H9 (cell line): Measurements from ENCODE around the gene RRP12. TPM values are rescaled to one million over a fixed set of nuclear protein-coding genes. Genes with fewer than 3 reads are reported as not detected.

Source experiments
- DNase-seq: peaks from one replicate; pipeline ENCODE4 v3.0.0-alpha.2; 2017
- H2AFZ ChIP-seq: one replicate; pipeline ENCODE4 v1.6.1; 2013; ENCODE audit warnings: mild to moderate bottlenecking, low read length, control low read depth, moderate library complexity
- H2AK5ac ChIP-seq: 2 replicates; pipeline ENCODE4 v1.6.1; 2013; ENCODE audit warnings: low read length, control low read depth, mixed read lengths; ENCODE audit not compliant: insufficient read length
- H2BK120ac ChIP-seq: one replicate; pipeline ENCODE4 v1.6.1; 2013; ENCODE audit warnings: low read depth, mild to moderate bottlenecking, low read length, control low read depth, inconsistent platforms; ENCODE audit not compliant: poor library complexity, severe bottlenecking
- H2BK12ac ChIP-seq: 2 replicates; pipeline ENCODE4 v1.6.1; 2013; ENCODE audit warnings: low read length, control low read depth, mixed read lengths, low read depth; ENCODE audit not compliant: insufficient read length
- H2BK15ac ChIP-seq: 2 replicates; pipeline ENCODE4 v1.6.1; 2013; ENCODE audit warnings: low read depth, low read length, control low read depth
- H2BK20ac ChIP-seq: one replicate; pipeline ENCODE4 v1.6.1; 2013; ENCODE audit warnings: low read depth, mild to moderate bottlenecking, low read length, control low read depth, inconsistent platforms; ENCODE audit not compliant: poor library complexity, severe bottlenecking
- H2BK5ac ChIP-seq: 2 replicates; pipeline ENCODE4 v1.6.1; 2013; ENCODE audit warnings: low read length, control low read depth, mixed read lengths; ENCODE audit not compliant: insufficient read length
- H3K14ac ChIP-seq: 2 replicates; pipeline ENCODE4 v1.6.1; 2013; ENCODE audit warnings: low read length, control low read depth; ENCODE audit not compliant: insufficient read depth
- H3K18ac ChIP-seq: 2 replicates; pipeline ENCODE4 v1.6.1; 2013; ENCODE audit warnings: low read depth, mild to moderate bottlenecking, mixed read lengths, low read length, control low read depth; ENCODE audit not compliant: insufficient read length
- H3K23ac ChIP-seq: 2 replicates; pipeline ENCODE4 v1.6.1; 2013; ENCODE audit warnings: low read length, control low read depth, mixed read lengths, low read depth; ENCODE audit not compliant: insufficient read length
- H3K23me2 ChIP-seq: 2 replicates; pipeline ENCODE4 v1.6.1; 2013; ENCODE audit warnings: low read depth, mild to moderate bottlenecking, mixed read lengths, low read length, control low read depth; ENCODE audit not compliant: insufficient read length, poor library complexity, severe bottlenecking
- H3K27ac ChIP-seq: 2 replicates; pipeline ENCODE4 v1.5.1; 2013; ENCODE audit warnings: low read length, control low read depth, mixed read lengths, low read depth; ENCODE audit not compliant: insufficient read length
- H3K27me3 ChIP-seq: 2 replicates; pipeline ENCODE4 v1.6.1; 2013; ENCODE audit warnings: low read length, control low read depth, inconsistent platforms; ENCODE audit not compliant: insufficient read depth
- H3K4ac ChIP-seq: 2 replicates; pipeline ENCODE4 v1.6.1; 2013; ENCODE audit warnings: low read depth, mild to moderate bottlenecking, control low read depth, inconsistent platforms, low read length, moderate library complexity
- H3K4me1 ChIP-seq: 2 replicates; pipeline ENCODE4 v1.6.1; 2013; ENCODE audit warnings: low read length, control low read depth, inconsistent platforms; ENCODE audit not compliant: insufficient read depth
- H3K4me2 ChIP-seq: 2 replicates; pipeline ENCODE4 v1.6.1; 2013; ENCODE audit warnings: low read length, control low read depth, mixed read lengths; ENCODE audit not compliant: insufficient read length, insufficient read depth
- H3K56ac ChIP-seq: 2 replicates; pipeline ENCODE4 v1.6.1; 2013; ENCODE audit warnings: low read depth, mild to moderate bottlenecking, mixed read lengths, low read length, control low read depth; ENCODE audit not compliant: insufficient read length
- H3K79me1 ChIP-seq: 2 replicates; pipeline ENCODE4 v1.6.1; 2013; ENCODE audit warnings: low read depth, mild to moderate bottlenecking, moderate library complexity, low read length, control low read depth, inconsistent platforms; ENCODE audit not compliant: insufficient read depth, poor library complexity, severe bottlenecking
- H3K79me2 ChIP-seq: 2 replicates; pipeline ENCODE4 v1.6.1; 2013; ENCODE audit warnings: low read length, control low read depth, inconsistent platforms; ENCODE audit not compliant: insufficient read depth
- H3K9ac ChIP-seq: 2 replicates; pipeline ENCODE4 v1.6.1; 2013; ENCODE audit warnings: low read length, control low read depth, mixed read lengths; ENCODE audit not compliant: insufficient read length; ENCODE audit errors: extremely low read depth
- H3K9me3 ChIP-seq: one replicate; pipeline ENCODE4 v1.6.1; 2013; ENCODE audit warnings: low read depth, low read length, inconsistent platforms; ENCODE audit not compliant: control insufficient read depth
- H3T11ph ChIP-seq: one replicate; pipeline ENCODE4 v1.6.1; 2013; ENCODE audit warnings: mild to moderate bottlenecking, low read length, control low read depth, inconsistent platforms
- H4K20me1 ChIP-seq: one replicate; pipeline ENCODE4 v1.6.1; 2013; ENCODE audit not compliant: control insufficient read depth, insufficient read length, insufficient read depth
- H4K5ac ChIP-seq: 2 replicates; pipeline ENCODE4 v1.6.1; 2013; ENCODE audit warnings: low read depth, mild to moderate bottlenecking, mixed read lengths, low read length, control low read depth; ENCODE audit not compliant: insufficient read length
- H4K8ac ChIP-seq: replicated peaks from 2 replicates; pipeline ENCODE4 v1.6.1; 2013; ENCODE audit warnings: low read length, control low read depth, mixed read lengths, low read depth; ENCODE audit not compliant: insufficient read length
- H4K91ac ChIP-seq: 2 replicates; pipeline ENCODE4 v1.6.1; 2013; ENCODE audit warnings: low read depth, mild to moderate bottlenecking, moderate library complexity, mixed read lengths, low read length, control low read depth; ENCODE audit not compliant: insufficient read length
- H3K27ac Mint-ChIP-seq, 3 experiments: 2 replicates in 2 of 3; 3 replicates in 1 of 3; pipeline ENCODE4 v1.8.0; 2020 to 2021; ENCODE audit warnings: mixed read lengths in 3 of 3, mild to moderate bottlenecking in 1 of 3, moderate library complexity in 1 of 3
- H3K27me3 Mint-ChIP-seq: 2 replicates; pipeline ENCODE4 v1.8.0; 2021; ENCODE audit warnings: low read depth, mild to moderate bottlenecking, moderate library complexity, mixed read lengths
- H3K36me3 Mint-ChIP-seq, 3 experiments: 2 replicates in 2 of 3; 3 replicates in 1 of 3; pipeline ENCODE4 v1.8.0; 2020 to 2021; ENCODE audit warnings: low read depth in 3 of 3, mixed read lengths in 3 of 3; ENCODE audit not compliant: insufficient read depth in 1 of 3
- H3K4me1 Mint-ChIP-seq, 2 experiments: 2 replicates each; pipeline ENCODE4 v1.8.0; 2020; ENCODE audit warnings: mixed read lengths in 2 of 2
- H3K4me3 Mint-ChIP-seq, 2 experiments: 2 replicates in 1 of 2; 3 replicates in 1 of 2; pipeline ENCODE4 v1.8.0; 2020 to 2021; ENCODE audit warnings: mild to moderate bottlenecking in 2 of 2, mixed read lengths in 2 of 2, moderate library complexity in 1 of 2
- H3K9me3 Mint-ChIP-seq, 2 experiments: 2 replicates in 1 of 2; 3 replicates in 1 of 2; pipeline ENCODE4 v1.8.0; 2020; ENCODE audit warnings: mild to moderate bottlenecking in 2 of 2, mixed read lengths in 2 of 2, moderate library complexity in 1 of 2
- CTCF ChIP-seq: fragments of 200-600 bp; sonication (generic); conservative IDR thresholded peaks from 3 replicates; pipeline ENCODE4 v1.8.0; 2021; ENCODE audit warnings: antibody characterized with exemption, mild to moderate bottlenecking
- WGBS: extraction: QIAGEN DNeasy Blood & Tissue Kit; methylation state at CpG from one replicate; pipeline ENCODE4 v1.1.7; 2013; ENCODE audit warnings: missing lambda C conversion rate, low lambda C conversion rate, mixed read lengths; ENCODE audit not compliant: insufficient read length; ENCODE audit errors: extremely low coverage; 5-methylcytosine and 5-hydroxymethylcytosine counted together
- total RNA-seq: library from RNA; stranded (reverse); gene quantifications from 2 replicates; pipeline ENCODE4 v1.2.1, GENCODE V29; 2021

The RRP12 gene
- total RNA-seq, 1 experiment from 2014 or later: 71.6 TPM

DNA sequence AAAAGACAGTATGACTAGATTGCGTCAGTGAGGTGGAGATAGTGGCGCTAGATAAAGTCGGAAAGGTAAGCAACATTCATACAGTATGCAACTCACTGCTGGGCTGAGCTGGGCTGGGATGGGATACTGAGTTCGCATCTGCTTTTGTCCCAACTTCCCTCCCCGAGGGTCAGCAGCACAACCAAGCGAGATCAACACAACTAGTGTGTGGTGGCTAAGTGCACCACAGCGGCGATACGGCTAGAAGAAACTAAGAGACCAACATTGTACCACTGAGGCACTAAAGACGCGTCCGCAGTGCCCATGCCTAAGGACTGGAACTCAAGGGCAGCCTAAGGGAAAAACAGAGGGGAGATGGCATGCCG, 44.2 kb upstream of the RRP12 start:
- Histone ChIP-seq H2BK5ac (no peak overlapping the region), H3K4ac (no peak overlapping the region), H3K56ac (no peak overlapping the region), H2BK120ac (no peak overlapping the region), H3K4me2 (peak overlapping the region; percentile 96), H4K8ac (no peak overlapping the region), H3K23me2 (peaks cover 12% of the 10 kb centered on the region), H2BK12ac (no peak overlapping the region), H3K9me3 (no peaks in the 10 kb centered on the region), H4K91ac (no peak overlapping the region), H3K4me1 (peaks cover 3% of the 10 kb centered on the region), H3K27ac (no peak overlapping the region), H3K79me1 (peaks cover 3% of the 10 kb centered on the region), H3K23ac (no peak overlapping the region), H3K14ac (peak overlapping the region; percentile 3), H3K27me3 (no peaks in the 10 kb centered on the region; the same call in 1 of the 2 replicates), H3K79me2 (peaks cover 10% of the 10 kb centered on the region; the same call in 1 of the 2 replicates), H2AK5ac (no peak overlapping the region), H4K5ac (no peak overlapping the region), H3K18ac (no peak overlapping the region), H4K20me1 (no peaks in the 10 kb centered on the region), H3T11ph (no peak overlapping the region), H2BK15ac (no peak overlapping the region), H2AFZ (no peak overlapping the region), H2BK20ac (no peak overlapping the region), H3K9ac (peak overlapping the region; percentile 75)
- Mint-ChIP-seq H3K9me3 (no peaks in the 10 kb centered on the region), H3K4me3 (peak overlapping the region; percentile 98 to 99), H3K27me3 (0 out of 2 replicates have a peak, but pooled peaks cover 2% of the 10 kb centered on the region), H3K27ac (peak overlapping the region; percentile 55 to 99 (median 96); a peak in 6 of 7 replicates), H3K4me1 (peaks cover 16 to 21% of the 10 kb centered on the region in 2 experiments), H3K36me3 (peaks cover 17 to 33% (median 28%) of the 10 kb centered on the region in 3 experiments)
- WGBS: no CpG with 5 or more reads among the region's 13 CpGs
- no peak for TF ChIP-seq CTCF
- DNase-seq: no peak
